ENCODE results near the gene OPRPN.

OPRPN gene, protein sequence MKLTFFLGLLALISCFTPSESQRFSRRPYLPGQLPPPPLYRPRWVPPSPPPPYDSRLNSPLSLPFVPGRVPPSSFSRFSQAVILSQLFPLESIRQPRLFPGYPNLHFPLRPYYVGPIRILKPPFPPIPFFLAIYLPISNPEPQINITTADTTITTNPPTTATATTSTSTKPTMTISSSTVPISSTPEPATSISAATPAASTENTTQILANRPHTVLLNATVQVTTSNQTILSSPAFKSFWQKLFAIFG

DNA sequence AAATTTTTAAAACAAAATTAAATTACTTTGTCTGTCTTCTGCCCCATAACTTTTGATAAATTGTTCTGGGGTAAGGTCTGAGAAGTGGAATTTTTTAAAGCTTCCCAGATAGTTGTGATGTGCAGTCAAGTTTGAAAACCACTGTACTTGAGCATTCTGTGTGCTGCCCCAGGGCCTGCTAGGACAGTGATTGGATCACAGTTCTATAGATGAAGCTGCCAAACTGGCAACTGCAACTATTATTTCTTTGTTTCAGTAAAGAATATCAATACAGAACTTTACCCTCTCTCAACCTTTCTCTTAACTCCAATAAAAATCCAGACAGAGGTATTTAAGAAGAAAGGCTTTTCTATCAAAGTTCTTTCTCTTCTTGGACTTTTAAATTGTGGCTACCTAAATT lies at the start of gene OPRPN:
Gene OPRPN, plus strand, starts transcription at position 361 of the 400 bp plus-strand sequence. CDS start 1,346 bp downstream, outside the sequence.
- DNase-seq (ENCODE audit: low read depth, low spot score) = no peak

DNA sequence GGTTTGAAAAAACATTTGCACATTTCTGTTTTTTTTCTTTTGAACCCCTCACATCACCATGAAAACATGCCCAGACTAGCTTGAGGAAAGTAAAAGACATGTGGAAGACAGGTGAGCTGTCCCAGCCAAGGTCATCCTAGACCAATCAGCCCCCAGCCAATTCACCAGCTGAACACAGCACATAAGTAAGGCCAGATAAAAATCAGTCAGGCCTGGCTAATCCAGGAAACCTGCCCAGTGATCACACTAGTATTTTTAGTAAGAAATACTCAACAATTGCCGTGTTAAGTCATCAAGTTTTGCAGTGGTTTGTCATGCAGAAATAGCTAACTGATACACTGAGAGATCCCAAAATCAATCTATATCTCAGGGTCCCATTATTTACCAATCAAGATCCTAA lies 41.6 kb upstream of the OPRPN start:
- DNase-seq (ENCODE audit: low read depth, low spot score) = no peak

DNA sequence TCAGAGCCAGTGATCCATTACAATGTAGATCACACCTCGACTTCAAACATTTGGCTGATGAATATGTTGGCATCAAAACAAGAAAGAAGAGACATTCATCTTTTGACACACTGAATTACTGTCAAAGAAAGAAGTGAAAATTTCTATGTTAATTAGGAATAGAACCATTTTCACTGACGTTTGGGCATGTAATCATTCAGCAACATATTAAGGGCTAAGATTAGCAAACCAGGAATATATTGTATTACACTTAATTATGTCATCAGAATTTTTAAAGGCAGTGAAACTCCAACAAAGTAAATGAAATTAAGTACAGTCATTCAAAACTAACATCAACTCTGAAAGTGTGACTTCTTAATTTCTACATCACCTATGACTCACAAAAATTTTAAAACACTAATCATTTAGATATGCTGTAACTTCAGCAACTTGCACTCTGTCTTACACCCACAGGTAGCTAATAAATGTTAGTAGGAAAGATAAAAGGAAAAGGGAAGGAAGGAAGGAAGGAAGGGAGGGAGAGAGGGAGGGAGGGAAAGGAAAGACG lies 38.6 kb upstream of the OPRPN start:
- DNase-seq (ENCODE audit: low read depth, low spot score) = no peak

DNA sequence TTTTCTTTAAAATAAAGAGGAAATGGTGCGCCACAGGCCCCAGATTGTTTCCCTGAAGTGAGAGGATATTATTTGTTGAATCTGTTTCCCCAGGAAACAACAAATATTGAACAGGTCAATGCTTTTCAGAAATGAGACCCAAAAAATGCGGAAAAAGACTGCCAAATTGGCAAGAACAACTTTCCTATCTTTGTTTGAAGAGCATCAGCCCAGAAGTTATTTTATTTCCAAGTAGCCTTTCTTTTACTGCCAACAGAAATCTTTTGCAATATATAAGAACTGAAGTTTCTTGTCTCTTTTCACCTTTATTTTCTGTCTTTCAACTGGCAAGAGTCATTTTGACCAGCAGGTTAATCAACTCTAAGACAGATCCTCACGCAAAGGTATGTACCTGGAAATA lies 37.3 kb upstream of the OPRPN start, which contains the start of gene SMR3A:
Gene SMR3A, plus strand, starts transcription at position 301 of the 400 bp plus-strand sequence. CDS start 1,356 bp downstream, outside the sequence.
- DNase-seq (ENCODE audit: low read depth, low spot score) = no peak

DNA sequence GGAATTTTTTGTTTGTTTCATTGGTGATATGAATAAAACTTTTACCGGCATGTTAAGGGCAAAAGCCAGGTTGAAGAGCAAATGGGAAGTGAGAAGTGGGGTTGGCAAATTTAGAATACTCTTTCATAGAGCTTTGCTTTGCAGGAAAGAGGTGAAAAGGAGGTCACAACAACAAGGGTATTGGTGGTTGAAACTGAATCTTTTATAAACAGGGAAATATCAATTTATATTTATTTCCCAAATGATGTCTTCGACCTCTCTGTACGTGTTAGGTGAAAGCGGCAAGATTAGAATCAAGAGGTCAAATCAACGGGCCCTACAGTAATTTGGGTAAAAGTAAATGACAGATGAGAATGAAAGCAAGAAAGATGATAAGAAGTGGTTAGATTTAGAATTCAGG lies 33.7 kb upstream of the OPRPN start:
- no peak for DNase-seq (ENCODE audit: low read depth, low spot score)

DNA sequence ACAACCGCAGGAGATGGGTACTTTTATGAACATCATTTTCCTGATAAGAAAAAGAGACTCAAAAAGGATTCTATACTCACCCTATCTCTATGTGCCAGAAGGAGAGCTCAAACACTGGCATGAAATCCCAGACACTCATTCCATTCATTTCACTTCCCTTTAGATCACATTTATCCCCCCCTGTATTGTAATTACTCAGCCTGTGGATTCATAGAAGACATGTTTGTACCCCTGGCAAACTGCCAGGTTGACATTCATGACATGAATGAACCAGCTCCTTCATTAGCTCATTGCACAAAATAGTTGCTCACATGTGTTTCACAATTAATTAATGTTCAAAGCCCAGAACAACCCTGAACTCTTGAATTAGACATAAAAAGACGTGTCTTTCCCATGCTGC lies 32.3 kb upstream of the OPRPN start:
- no peak for DNase-seq (ENCODE audit: low read depth, low spot score)

DNA sequence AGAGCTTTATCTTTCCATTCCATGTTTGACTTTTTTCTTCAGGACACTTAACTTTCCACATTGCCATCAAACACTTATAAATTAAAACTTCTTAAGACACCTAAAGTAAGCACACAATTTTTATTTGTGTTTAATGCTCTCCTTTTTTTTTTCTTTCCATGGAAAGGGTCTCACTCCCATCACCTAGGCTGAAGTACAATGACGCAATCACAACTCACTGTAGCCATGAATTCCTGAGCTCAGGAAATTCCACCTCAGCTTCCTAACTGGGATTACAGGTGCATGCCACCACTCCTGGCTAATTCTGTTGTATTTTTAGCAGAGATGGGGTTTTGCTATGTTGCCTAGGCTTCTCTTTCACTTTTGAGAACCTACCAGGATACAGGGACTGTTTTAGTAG lies 29.9 kb upstream of the OPRPN start:
- no peak for DNase-seq (ENCODE audit: low read depth, low spot score)

DNA sequence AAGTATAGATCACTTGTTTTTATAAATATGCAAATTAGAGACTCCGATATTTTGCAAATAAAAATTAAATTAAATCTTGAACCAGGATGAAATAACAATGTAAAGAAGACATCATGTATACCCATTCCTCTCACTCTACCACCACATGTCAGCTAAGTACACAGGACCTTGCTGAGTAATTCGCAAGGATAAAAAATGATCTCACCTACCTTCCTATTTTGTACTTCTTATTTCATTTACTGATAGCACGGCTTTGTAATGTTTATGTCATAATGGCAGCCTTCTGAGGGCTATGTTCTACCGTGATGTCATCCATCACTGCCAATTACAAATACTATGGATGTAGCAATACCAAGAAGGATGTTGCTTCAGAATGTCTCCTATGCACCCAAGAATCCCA lies 25.8 kb upstream of the OPRPN start:
- no peak for DNase-seq (ENCODE audit: low read depth, low spot score)

DNA sequence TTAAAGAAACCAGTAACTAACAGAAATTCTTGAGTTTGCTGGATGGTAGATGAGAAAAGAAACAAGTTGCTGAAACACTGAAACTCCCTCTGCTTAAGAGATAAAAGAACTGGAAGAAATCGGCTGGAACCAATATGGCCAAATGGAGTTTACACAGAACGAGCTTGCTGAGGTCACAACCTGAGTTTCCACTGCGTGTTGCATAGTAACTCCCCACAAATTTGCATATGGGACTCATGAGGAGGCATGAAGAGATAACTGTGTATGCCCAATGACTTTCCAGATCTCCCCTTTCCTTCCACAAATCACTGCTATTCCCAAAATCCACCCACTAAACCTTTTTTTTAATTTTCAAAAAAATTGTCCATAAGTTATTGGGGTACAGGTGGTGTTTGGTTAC lies 25.0 kb upstream of the OPRPN start:
- no peak for DNase-seq (ENCODE audit: low read depth, low spot score)

DNA sequence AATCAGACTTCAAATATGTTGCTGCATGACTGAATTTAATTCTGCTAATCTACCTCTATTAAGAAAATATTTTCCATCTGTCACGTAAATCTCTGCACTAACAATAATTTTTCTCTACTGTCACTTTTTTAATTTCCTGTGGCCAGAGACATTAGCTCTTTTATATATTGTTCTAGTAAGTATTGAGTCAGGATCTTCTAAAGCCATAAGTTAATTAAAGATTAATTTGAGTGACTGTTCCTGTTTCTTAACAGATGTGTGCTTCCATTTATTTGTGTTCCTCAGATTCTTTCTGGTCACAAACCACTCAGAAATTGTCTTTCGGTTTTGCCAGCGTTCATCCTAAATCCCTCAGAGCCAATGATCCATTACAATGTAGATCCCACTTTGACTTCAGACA lies 17.2 kb upstream of the OPRPN start:
- no peak for DNase-seq (ENCODE audit: low read depth, low spot score)

DNA sequence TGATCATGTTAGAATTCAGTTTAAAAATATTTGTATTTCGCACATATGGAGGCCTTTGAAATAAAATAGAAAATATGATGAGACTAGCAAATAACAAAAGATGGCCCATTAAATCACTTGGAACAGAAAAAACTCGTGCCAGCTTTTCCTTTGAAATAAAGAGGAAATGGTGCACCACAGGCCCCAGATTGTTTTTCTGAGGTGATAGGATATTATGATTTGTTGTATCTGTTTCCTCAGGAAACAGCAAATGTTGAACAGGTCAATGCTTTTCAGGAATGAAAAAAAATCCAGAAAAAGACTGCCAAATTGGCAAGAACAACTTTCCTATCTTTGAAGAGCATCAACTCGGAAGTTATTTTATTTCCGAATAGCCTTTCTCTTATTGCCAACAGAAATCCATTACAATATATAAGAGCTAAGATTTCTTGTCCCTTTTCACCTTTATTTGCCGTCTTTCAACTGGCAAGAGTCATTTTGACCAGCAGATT lies 15.0 kb upstream of the OPRPN start, which contains the start of gene SMR3B:
Gene SMR3B, plus strand, starts transcription at position 441 of the 491 bp plus-strand sequence. CDS start 1,380 bp downstream, outside the sequence.
- no peak for DNase-seq (ENCODE audit: low read depth, low spot score)

DNA sequence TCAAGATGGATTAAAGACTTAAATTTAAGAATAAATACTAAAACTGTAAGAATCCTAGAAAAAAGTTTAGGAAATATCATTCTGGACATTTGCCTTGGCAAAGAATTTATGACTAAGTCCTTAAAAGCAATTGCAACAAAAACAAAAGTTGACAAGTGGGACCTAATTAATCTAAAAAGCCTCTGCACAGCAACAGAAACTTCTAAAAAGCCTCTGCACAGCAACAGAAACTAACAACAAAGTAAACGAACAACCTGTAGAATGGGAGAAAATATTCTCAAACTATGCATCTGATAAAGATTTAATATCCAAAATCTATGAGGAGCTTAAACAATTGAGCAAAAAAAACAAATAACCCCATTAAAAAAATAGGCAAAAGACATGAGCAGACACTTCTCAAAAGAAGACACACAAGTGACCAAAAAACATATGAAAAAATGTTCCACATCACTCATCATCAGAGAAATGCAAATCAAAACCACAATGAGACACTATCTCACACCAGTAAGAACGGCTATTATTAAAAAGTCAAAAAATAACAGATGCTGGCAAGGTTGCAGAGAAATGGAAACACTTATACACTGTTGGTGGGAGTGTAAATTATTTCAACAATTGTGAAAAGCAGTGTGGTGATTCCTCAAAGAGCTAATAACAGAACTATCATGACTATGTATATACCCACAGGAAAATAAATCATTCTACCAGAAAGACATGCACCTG lies 5.5 kb upstream of the OPRPN start:
- no peak for DNase-seq (ENCODE audit: low read depth, low spot score)

DNA sequence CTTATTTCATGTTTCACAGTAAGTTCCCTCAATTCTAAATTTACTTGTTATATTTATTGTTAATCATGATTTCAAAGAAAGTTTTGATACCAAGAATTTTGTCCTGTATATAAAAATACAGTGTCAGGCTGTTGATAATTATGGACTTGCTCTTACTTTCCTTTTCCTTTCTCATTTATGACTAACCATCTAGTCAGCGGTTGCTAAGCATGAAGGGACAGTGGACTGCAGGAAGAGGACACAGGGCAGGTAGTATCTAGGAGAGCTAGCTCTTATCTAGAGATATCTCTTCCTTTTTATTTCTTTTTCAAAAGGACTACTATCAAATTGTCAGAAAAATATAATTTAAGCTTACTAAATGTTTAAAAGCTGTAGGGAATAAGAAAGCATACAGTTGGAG lies 1.6 kb downstream of the OPRPN start:
- no peak for DNase-seq (ENCODE audit: low read depth, low spot score)

DNA sequence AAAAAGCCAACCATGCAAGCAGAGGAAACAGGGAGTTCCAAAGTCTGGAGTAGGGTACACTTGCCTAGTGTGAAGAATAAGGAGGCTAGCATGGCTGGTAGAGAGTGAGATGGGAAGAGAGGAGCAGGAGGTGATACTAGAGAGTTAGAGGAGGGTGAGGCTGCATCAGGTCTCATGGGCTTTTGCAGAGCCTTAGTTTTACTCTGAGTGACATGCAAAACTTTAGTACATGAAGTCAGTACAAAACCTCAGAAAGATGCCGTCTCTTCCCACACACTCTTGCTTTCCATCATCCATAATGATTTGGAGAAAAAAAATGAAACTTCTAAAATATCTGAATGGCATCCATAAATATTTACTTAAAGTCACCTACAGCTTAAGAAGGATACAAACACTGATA lies 5.0 kb downstream of the OPRPN start:
- no peak for DNase-seq (ENCODE audit: low read depth, low spot score)

DNA sequence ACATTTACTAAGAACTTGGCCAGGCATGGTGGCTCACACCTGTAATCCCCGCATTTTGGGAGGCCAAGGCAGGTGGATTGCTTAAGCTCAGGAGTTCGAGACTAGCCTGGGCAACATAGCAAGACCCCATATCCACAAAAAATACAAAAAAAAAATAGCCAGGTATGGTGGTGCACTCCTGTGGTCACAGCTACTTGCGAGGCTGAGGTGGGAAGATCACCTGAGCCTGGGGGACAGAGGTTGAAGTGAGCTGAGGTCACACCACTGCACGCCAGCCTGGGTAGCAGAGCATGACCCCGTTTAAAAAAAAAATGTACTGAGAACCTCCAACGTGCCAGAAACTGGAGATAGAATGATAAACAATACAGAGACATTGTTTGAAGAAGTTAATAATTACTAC lies 8.0 kb downstream of the OPRPN start:
- DNase-seq (ENCODE audit: low read depth, low spot score) = no peak

DNA sequence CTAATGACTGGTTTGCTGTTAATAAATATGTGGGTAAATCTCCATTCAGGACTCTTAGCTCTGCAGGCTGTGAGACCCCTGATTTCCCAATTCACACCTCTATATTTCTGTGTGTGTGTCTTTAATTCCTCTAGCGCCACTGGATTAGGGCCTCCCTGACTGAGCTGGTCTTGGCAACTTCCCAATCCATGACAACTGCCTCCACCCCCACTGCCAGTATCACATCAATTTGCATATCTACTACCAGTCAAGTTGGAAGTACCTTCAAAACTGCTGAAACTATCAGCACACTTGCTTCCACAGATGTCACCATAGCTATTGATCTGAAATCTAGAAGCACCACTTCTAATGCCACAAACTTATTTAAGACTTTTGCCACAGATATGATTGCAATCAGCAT lies 27.6 kb downstream of the OPRPN start:
- no peak for DNase-seq (ENCODE audit: low read depth, low spot score)

DNA sequence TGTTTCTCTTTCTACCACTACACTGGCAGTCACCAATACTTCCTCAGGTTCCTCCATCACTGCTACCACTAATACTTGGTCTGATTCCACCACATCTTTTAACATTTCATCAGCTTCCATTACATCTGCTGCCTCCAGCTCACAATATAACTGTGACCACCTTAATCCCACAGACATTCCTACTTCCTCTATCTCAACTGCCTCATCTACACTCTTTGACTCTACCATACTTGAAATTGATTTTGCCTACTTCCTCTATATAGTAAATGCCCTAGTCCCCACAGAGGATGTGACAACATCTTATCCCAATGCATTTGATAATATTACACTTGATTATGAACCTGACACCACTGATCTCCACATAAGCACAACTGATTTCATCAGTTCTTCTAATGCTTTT lies 29.0 kb downstream of the OPRPN start:
- no peak for DNase-seq (ENCODE audit: low read depth, low spot score)

DNA sequence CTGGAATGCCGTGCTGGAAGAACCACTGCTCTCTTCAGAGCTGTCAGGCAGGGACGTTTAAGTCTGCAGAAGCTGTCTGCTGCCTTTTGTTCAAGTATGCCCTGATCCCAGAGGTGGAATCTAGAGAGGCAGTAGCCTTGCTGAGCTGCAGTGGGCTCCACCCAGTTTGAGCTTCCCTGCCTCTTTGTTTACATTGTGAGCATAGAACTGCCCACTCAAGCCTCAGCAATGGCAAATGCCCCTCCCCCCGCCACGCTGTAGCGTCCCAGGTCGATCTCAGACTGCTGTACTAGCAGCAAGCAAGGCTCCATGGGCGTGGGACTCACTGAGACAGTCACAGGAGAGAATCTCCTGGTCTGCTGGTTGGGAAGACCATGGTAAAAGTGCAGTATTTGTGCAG lies 39.5 kb downstream of the OPRPN start:
- no peak for DNase-seq (ENCODE audit: low read depth, low spot score)

DNA sequence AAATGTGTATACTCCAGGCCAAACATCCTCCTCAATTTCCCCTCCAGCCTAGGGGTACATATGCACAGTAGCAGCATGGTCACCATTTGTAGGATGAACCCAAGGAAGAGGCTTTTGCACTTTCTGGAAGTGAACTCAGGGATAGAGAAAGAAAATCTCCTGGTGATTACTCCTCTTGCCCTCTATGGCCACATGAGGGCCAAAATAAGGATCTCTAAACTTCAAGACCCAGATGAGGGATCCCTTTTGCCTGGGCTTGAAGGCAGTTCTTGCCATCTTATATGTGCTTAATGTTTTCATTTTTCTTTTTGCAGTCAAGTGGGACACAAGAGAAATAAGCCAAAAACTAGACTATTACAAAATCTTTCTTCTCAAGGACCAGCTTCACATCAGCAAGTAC lies 44.7 kb downstream of the OPRPN start:
- no peak for DNase-seq (ENCODE audit: low read depth, low spot score)

DNA sequence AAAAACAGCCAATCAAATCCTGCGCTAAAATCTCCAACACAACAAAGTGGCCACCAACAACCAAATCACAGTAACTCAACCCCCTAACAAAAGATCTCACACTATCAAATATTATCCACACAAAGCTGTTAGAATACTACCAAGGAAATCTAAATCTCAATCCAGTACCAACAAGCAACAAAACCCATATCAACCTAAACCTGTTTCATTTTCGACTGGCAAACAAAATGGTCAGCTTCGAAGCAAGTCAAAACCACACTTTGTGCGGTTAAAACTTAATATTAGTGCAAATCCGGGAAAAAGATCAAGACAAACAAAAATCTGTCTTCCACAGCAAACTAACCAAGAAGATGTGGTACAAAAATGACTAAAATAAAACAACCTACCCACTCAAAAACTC lies 45.6 kb downstream of the OPRPN start:
- no peak for DNase-seq (ENCODE audit: low read depth, low spot score)

DNA sequence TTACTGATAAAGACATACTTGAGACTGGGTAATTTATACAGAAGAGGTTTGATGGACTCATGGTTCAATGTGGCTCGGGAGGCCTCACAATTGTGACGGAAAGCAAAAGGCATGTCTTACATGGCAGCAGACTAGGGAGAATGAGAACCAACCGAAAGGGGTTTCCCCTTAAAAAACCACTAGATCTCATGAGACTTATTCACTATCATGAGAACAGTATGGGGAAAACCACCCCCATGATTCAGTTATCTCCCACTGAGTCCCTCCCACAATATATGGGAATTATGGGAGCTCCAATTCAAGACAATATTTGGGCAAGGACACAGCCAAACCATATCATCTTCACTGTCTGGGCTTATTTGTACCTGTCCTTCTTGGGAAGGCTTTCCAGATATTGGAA lies 51.5 kb downstream of the OPRPN start:
- no peak for DNase-seq (ENCODE audit: low read depth, low spot score)

DNA sequence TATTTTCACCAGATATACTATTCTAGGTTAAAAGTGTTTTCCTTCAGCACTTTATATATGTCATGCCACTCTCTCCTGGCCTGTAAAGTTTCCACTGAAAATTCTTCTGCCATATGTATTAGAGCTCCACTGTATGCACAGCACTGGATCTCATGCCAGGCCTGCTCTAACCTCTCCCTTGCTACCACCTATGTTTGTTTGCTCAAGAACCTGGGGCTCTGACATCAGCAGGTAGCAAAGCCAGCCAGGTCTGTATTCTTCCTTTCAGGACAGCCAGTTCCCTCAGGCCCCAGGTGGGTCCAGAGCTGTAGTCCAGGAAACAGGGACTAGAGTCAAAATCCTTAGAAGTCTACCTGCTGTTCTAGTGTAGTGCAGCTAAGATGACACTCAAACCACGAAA lies 55.2 kb downstream of the OPRPN start:
- no peak for DNase-seq (ENCODE audit: low read depth, low spot score)

All from astrocyte of the hippocampus (primary cell).